NCI-H2171 (cell line): ENCODE results near the gene ACO1.

Experiments
- DNase-seq: peaks from one replicate; lab custom pipeline; 2025; lab: John Stamatoyannopoulos, UW

Gene ACO1

GRCh38 chr9:32382565-32383320 lies 1.7 kb upstream of the ACO1 start:
- DNase-seq: no peak

DNA sequence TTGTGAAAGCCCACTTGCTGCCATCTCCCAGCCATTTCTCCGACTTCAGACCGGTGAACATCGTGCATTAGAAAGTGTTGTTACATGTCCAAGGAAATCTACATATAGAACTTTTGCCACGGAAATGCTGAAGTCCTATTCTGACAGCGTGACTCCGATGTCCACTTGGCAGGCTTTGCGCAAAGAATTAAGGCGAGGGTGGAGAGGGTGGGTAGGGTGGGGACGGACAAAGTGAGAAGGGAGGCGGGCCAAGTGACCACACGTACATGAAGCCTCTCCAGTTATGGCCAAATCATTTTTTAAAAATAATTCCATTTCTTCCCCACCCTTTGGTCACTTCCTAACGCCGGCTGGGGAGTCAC lies 460 bp upstream of the ACO1 start:
- DNase-seq: no peak

DNA sequence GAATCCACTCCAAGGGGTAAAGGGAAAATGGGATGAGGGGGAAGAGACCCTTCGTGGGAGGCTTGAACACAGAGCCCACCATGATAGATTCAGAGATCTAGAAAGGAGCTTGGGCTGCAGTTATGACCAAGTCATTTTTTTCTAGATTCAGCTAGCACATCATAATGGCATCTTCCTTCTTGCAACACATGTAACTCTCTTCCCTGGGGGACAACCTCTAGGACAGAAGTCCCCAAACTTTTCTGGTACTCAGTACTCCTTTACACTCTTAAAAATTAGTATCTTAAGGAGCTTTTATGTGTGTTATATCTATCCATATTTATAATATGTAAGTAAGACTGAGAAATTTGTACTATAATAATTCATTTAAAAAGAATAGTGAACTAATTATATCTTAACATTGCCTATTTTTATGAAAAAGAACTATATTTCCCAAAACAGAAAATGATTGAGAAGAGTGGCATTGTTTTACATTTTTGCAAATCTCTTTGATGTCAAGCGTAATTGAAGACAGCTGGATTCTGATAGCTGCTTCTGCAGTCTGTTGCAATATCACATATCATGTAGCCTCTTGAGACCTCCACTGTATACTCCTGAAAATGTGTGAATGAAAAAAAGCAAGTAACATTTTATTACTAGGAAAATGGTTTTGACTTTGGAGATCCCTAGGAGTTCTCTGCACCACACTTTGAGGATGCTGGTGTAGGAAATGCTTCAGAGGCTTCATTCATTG lies 875 bp downstream of the ACO1 start:
- no peak for DNase-seq

- DNase-seq: no peak
These were observed 1.4 kb downstream of the ACO1 start for GRCh38 chr9:32385885-32386283.

DNA sequence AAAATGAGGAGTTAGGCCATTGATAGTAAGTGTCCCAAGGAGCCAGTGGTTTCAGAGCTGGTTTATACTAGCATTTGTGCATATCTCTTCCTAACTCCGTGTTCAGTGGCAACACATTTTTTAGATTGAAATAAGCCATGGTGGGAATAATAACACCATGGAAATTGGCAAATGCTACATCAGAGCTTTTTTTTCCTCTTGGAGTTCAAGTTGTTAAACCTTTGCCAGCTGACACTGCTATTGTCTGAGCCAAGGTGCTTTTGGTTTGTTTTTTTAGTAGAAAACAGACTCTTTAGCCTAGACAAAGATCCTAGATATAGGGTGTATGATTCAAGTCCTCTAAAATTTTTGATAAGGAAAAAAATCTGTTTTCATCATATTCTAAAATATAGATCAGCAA lies 2.8 kb downstream of the ACO1 start:
- DNase-seq: no peak

- DNase-seq: no peak
These were observed 4.9 kb downstream of the ACO1 start for GRCh38 chr9:32389365-32389764.

DNA sequence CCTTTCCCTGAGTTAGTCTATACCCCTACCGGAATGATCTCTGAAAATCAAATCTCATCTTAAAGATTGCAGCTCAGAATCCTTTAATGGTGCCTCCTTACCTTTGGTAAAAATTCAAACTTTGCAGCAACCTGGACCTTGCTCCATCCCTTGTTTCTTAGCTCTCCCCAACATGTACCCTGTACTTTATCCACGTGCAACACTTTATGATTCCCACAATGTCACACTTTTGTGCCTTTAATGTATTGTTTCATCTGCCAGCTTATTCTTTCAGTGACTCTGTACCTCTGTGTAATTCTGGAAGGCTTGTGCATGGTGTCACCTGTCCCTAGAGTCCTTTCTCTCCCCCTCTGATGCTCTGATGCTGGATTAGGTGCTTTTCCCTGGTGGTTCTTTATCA lies 9.5 kb downstream of the ACO1 start:
- DNase-seq: no peak

DNA sequence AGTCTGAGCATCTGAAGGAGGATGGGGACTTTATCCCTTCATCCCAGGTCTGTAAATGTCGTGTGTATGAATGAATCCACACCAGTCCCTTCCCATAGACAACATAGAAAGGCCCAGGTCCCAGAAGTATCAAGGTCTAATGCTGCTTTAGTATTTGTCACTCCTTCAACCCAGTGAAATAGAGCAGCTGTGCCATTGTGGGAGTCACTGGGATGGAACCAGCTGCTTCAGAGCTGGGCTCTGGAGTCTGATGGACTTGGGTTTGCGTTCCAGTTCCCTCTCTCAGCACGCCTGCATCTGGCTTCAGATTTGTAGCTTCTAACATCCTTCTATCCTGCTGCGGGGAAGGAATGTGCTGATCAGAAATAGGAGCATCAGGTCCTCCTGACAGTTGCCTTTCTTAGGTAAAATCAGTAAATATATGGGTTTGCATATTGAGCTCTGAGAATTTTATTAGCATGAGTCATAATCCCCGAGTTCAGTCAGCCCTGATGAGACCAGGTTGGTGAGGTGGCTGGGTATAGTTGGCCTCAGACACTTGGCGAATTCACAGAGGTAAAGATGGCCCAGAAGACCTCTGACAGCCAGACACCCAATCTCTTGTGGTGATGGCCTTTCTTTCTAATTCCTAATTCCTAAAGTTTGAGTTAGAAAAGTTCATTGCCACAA lies 10.1 kb downstream of the ACO1 start:
- DNase-seq: no peak

DNA sequence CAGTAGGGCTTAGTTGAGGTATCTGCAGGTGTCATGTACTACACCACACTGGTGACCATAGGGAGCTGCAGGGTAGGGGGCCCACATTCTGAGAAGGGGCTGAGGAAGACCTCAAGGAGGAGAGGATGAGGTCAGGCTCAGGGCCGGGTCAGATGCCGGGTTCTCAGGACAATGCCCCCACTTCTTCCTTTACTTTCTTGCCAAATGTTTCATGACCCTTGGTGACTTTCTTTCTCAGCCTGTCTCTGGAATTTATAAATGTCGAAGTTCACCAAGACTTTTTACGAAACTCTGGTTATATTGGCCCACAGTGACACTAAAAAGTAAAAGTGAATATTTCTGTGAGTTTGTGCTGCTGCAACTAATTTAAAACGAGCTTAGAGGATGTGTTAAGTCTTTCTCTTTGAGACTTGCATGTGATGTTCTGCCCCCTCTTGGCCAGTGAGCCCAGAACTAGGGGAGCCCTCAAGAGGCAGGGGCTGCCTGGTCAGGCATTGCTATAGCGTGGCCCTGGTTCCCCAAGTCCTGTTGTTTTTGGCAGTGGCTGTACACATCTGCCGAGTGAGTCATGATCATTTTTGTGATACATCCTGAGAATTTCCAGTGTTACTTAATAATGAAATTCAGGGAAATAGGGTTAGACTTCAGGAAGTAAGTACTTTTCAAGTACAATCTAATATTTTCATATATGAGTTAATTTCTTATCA lies 11.2 kb downstream of the ACO1 start:
- no peak for DNase-seq

DNA sequence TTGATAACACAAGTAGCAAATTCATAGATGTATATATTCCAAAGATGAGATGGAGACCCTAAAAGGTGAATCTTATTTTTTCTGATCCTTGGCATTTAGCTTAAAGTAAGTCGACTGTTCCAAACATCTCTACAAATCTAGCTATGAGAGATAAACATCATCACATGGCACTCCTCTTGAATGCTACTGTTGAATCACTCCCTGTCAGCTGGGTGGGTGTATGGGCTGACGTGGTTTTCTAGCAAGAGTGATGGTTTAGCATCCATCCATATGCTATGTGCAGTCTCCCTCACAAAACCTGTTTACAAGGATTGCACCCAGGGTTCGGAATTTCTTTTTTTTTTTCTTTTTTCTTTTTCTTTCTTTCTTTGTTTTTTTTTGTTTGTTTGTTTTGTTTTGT lies 13.8 kb downstream of the ACO1 start:
- no peak for DNase-seq

DNA sequence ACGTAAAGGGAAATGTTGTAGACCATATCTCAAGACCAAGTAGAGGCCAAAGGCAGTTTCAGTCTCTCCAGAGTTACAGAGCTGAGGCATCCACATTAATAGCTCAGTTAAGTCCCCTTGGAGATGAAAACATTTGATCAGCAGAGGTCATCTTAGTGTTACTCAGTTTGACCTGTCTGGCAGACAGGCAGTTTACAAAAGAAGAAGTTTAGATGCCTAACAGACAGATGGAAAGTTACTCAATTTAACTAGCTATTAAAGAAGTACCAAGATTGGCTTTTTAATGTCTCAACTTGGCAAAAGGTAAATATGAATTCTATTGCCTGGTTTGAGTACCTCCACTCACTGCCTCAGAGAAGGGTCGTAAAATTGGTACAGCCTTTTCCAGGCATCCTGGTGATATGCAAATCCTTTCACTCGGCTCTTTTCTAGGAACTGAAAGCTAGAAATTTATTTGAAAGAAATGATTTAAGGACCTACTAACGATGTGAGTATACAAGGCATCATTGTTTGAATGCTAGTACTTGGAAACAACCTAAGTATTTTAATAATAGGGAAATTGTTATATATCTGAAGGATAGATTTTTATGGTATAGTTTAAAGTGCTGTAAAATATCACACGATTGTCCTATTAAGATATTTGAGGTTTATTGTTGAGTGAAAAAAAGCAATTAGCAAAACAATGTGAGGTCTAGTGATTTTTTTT lies 14.8 kb downstream of the ACO1 start:
- DNase-seq: no peak

GRCh38 chr9:32401488-32401887 lies 17.0 kb downstream of the ACO1 start:
- DNase-seq: no peak

GRCh38 chr9:32403567-32404260 lies 19.3 kb downstream of the ACO1 start:
- no peak for DNase-seq

DNA sequence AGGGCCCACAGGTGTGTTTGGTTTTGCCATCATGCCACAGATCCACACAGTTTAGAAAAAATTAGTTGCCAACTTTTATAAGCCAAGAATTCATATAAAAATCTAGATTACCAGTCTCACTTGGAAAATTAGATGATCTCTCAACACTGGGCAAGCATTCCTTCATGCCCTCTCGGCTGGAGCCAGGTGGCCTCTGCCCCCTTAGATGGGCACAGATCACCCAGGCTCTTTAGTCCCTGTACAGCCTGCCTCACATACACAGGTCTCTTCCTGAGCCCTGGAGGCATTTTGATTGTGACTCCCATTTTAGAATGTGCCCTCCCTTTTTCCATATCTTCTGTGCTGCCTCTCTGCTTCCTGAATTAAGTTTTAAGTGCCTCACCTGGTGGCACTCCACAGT lies 20.0 kb downstream of the ACO1 start:
- no peak for DNase-seq

DNA sequence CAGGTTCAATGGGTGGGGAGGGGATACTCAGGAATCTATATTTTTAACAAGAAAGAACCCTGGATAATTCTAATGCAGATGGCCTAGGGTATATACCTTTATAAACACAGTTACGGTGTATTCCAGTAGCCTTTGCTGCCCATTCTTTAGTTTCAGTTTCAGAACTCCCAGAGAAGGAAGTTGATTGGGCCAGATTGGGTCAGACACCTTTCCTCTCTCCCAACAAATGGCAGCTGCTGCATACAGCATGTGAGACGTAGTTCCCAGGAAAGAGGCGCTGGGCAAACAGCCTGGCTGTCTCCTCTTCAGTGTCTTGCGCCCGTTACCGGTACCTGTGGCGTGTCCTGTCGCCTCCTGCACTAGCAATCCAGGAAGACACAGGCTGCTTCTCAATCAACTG lies 20.4 kb downstream of the ACO1 start:
- no peak for DNase-seq

- DNase-seq: no peak
These were observed 21.1 kb downstream of the ACO1 start for GRCh38 chr9:32405506-32405905.

- DNase-seq: no peak
These were observed 21.6 kb downstream of the ACO1 start for GRCh38 chr9:32406046-32406445.

DNA sequence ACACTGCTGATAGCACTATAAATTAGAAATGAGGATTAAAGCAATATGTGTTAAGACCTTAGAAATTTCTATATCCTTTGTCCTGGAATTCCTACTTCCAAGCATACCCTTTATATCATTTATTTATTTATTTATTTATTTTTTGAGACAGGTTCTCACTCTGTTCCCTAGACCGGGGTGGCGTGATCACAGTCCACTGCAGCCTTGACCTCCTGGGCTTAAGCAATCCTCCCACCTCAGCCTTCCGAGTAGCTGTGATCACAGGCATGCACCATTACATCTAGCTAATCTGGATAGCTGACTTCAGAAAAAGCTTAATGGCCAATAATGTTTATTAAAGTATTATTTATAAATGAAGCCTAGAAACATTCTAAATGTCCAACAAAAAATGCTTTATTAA lies 27.3 kb downstream of the ACO1 start:
- DNase-seq: no peak

- DNase-seq: no peak
These were observed 28.0 kb downstream of the ACO1 start for GRCh38 chr9:32412440-32412839.

DNA sequence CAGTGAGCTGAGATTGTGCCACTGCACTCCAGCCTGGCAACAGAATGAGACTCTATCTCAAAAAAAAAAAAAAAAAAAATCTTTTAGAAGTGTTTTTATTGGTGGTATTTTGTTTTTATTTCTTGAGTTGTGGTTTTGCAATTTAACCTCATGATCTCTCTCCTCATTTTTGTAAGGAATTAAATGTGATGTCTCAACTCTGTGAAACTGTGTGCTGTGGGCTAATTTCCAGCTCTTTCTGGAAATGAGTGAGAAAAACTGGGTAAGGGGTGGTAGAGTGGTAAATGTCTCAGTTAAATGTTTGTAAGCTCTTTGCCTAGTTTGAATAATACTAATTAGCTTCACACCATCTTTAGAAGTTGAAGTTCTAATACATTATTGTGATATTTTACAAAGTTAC lies 29.0 kb downstream of the ACO1 start:
- no peak for DNase-seq

GRCh38 chr9:32414856-32415255 lies 30.4 kb downstream of the ACO1 start:
- DNase-seq: no peak
